A673 (cell line): Measurements from ENCODE around the gene DMD. TPM values are rescaled to one million over a fixed set of nuclear protein-coding genes. Genes with fewer than 3 reads are reported as not detected.

Source experiments
- BruUV-seq: library from RNA; stranded (reverse); fragments of 400-500 nt; replicated peaks from 2 replicates; lab custom pipeline; 2021; lab: Mats Ljungman, UMichigan
- CTCF ChIA-PET: fragments of 300-600 bp; sonication (Branson Sonifier 250); formaldehyde crosslinking; loops from one replicate; lab custom pipeline; 2022; ENCODE audit warnings: antibody characterized with exemption; lab: Charles Lee
- POLR2A ChIA-PET: fragments of 300-600 bp; sonication (Branson Sonifier 250); formaldehyde crosslinking; loops from one replicate; lab custom pipeline; 2022; ENCODE audit warnings: antibody characterized with exemption; ENCODE audit not compliant: low non-redundant PET; lab: Charles Lee
- DNase-seq: peaks from one replicate; pipeline ENCODE4 v3.0.0-alpha.2; 2015; ENCODE audit warnings: low spot score
- H3K27ac ChIP-seq: fragments of 200-600 bp; sonication (generic); 2 replicates; pipeline ENCODE4 v1.5.1; 2016; ENCODE audit warnings: mixed run types, low read depth, mild to moderate bottlenecking, mixed read lengths, antibody characterized with exemption, low read length; ENCODE audit not compliant: poor library complexity, severe bottlenecking
- H3K27me3 ChIP-seq: fragments of 200-600 bp; sonication (generic); replicated peaks from 2 replicates; pipeline ENCODE4 v1.6.1; 2017; ENCODE audit warnings: mixed run types, low read depth, mild to moderate bottlenecking, mixed read lengths, antibody characterized with exemption, low read length; ENCODE audit not compliant: insufficient read depth, poor library complexity
- H3K36me3 ChIP-seq: fragments of 200-600 bp; sonication (generic); 2 replicates; pipeline ENCODE4 v1.6.1; 2016; ENCODE audit warnings: mixed run types, mild to moderate bottlenecking, mixed read lengths, antibody characterized with exemption, low read length; ENCODE audit not compliant: insufficient read depth, poor library complexity, severe bottlenecking
- H3K4me1 ChIP-seq: fragments of 200-600 bp; sonication (generic); 2 replicates; pipeline ENCODE4 v1.6.1; 2017; ENCODE audit warnings: mixed run types, mild to moderate bottlenecking, mixed read lengths, antibody characterized with exemption, low read length; ENCODE audit not compliant: insufficient read depth, poor library complexity, severe bottlenecking
- H3K4me3 ChIP-seq: fragments of 200-600 bp; sonication (generic); 2 replicates; pipeline ENCODE4 v1.5.1; 2016; ENCODE audit warnings: low read depth, mixed run types, mild to moderate bottlenecking, mixed read lengths, low read length; ENCODE audit not compliant: poor library complexity, severe bottlenecking
- H3K9me3 ChIP-seq: fragments of 200-600 bp; sonication (generic); 2 replicates; pipeline ENCODE4 v1.6.1; 2016; ENCODE audit warnings: mixed run types, low read depth, mild to moderate bottlenecking, mixed read lengths, antibody characterized with exemption, low read length; ENCODE audit not compliant: poor library complexity, severe bottlenecking
- EZH2 ChIP-seq: fragments of 200-600 bp; sonication (generic); IDR thresholded peaks from 2 replicates; pipeline ENCODE4 v1.6.1; 2017; ENCODE audit warnings: borderline replicate concordance, low read depth, mild to moderate bottlenecking, mixed read lengths, antibody characterized with exemption, low read length; ENCODE audit not compliant: poor library complexity, severe bottlenecking
- intact Hi-C: fragments of 100-400 bp; cut with micrococcal nuclease; formaldehyde crosslinking; loops from one replicate; pipeline ENCODE4 v1.10.0; 2022; ENCODE audit not compliant: unreplicated experiment
- total RNA-seq: library from RNA; stranded (reverse); gene quantifications from 2 replicates; pipeline ENCODE4 v1.2.3, GENCODE V29; 2021
- TF ChIP-seq, protein P1 (sequence below): fragments of 300-800, 200-600 bp; sonication (generic); conservative IDR thresholded peaks from 2 replicates; pipeline ENCODE4 v1.5.1; 2017; ENCODE audit warnings: low read depth, mild to moderate bottlenecking, antibody characterized with exemption, low read length, moderate library complexity, mixed read lengths

DMD gene
- total RNA-seq, 1 experiment from 2014 or later: 5.4 TPM

DNA sequence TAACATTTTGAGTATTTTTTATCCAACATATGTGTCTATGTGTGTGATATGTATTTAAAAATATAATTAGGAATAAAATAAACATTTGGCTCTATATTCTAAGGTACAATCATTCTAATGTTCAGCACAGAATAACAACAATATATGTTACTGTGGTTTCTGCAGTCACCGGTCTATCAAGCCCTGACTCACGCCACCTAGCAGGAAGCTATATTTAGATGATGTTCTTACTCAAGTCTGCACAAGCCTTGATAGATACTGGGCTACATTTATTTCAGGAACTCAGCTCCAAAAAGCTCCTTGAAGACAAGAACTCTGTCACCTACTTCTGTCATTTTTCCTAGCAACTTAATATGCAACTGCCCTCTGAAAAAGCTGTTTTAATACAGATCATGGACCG is 1987.5 kb downstream of the DMD start:
- TF ChIP-seq, protein P1, sequence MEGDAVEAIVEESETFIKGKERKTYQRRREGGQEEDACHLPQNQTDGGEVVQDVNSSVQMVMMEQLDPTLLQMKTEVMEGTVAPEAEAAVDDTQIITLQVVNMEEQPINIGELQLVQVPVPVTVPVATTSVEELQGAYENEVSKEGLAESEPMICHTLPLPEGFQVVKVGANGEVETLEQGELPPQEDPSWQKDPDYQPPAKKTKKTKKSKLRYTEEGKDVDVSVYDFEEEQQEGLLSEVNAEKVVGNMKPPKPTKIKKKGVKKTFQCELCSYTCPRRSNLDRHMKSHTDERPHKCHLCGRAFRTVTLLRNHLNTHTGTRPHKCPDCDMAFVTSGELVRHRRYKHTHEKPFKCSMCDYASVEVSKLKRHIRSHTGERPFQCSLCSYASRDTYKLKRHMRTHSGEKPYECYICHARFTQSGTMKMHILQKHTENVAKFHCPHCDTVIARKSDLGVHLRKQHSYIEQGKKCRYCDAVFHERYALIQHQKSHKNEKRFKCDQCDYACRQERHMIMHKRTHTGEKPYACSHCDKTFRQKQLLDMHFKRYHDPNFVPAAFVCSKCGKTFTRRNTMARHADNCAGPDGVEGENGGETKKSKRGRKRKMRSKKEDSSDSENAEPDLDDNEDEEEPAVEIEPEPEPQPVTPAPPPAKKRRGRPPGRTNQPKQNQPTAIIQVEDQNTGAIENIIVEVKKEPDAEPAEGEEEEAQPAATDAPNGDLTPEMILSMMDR: no peak
- TF ChIP-seq EZH2: no peak
- intact Hi-C loops: no loop called here
- POLR2A ChIA-PET: interaction anchor here (0.5 kb wide), 1 partner anchor 43 kb away, joined by 3 read pairs; no protein-coding TSS in a partner anchor
- CTCF ChIA-PET: no interaction called here
- DNase-seq: no peak
- Histone ChIP-seq H3K36me3 (no peaks in the 10 kb centered on the region), H3K4me3 (no peak overlapping the region), H3K9me3 (no peaks in the 10 kb centered on the region), H3K4me1 (no peaks in the 10 kb centered on the region), H3K27ac (no peak overlapping the region), H3K27me3 (no peaks in the 10 kb centered on the region)
- BruUV-seq: no TSS peak

DNA sequence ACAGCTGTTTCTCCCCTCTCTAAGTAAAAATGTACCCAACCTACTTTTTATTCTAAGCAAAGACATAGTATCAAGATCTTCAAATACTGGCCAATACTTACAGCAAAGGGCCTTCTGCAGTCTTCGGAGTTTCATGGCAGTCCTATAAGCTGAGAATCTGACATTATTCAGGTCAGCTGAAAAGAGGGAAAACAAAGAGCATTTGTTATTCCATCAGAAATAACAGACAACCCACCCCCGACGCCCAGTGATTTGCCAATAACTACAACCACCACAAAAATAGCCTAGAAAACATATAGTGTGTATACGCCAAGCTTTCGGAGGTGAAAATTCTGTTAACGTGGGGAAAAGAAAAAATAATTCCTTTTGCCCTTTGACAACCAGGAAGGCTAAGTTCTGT is 1988.4 kb downstream of the DMD start:
- TF ChIP-seq, protein P1: no peak
- TF ChIP-seq EZH2: no peak
- Histone ChIP-seq H3K27ac (no peak overlapping the region), H3K9me3 (no peaks in the 10 kb centered on the region), H3K36me3 (no peaks in the 10 kb centered on the region), H3K4me1 (no peaks in the 10 kb centered on the region), H3K4me3 (no peak overlapping the region), H3K27me3 (no peaks in the 10 kb centered on the region)
- BruUV-seq: no TSS peak
- intact Hi-C loops: no loop called here
- no peak for DNase-seq
- POLR2A ChIA-PET: no interaction called here
- CTCF ChIA-PET: no interaction called here

DNA sequence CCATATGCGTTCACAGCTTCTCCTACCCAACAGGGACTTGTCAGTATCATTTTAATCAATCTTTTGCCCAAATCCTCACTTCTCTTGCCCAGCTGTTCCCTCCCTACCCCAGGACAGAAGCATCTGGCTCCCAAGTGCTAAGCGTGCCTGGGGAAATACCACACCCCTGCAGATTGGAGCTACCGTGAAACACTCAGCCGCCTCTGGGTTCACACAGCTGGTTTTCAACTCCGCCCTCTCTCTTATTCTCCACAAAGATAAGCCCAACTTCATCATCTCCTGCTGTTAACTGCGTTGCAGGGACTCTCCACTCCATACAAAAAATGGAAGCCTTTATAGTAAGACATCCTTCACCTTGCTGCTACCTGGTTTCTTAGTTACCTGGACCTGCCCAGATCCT is 1992.2 kb downstream of the DMD start:
- TF ChIP-seq EZH2: no peak
- TF ChIP-seq, protein P1: no peak
- Histone ChIP-seq H3K9me3 (no peaks in the 10 kb centered on the region), H3K27ac (no peak overlapping the region), H3K27me3 (no peaks in the 10 kb centered on the region), H3K36me3 (no peaks in the 10 kb centered on the region), H3K4me3 (no peak overlapping the region), H3K4me1 (no peaks in the 10 kb centered on the region)
- ChIA-PET POLR2A (no interaction called here), CTCF (no interaction called here)
- BruUV-seq: no TSS peak
- intact Hi-C loops: no loop called here
- no peak for DNase-seq
